ENCODE results near the gene SYT5. TPM values are rescaled to one million over a fixed set of nuclear protein-coding genes. Genes with fewer than 3 reads are reported as not detected.

SYT5 gene
- total and polyA plus RNA-seq, 2 donors (not counting 3 experiments of a cell fraction or from before 2014, with no cell fraction given), result 0.42 TPM; not detected in 1

- no peaks in the 10 kb centered on the region for H3K4me1 ChIP-seq (ENCODE audit: control insufficient read depth, extremely low read depth, insufficient read depth, low read length)
- TF ChIP-seq JUN (IDR thresholded peaks at IDR 0.05; ENCODE audit: borderline replicate concordance, insufficient read depth, insufficient read length, low read depth) (no peak), MAX (IDR thresholded peaks at IDR 0.05; ENCODE audit: insufficient read depth, insufficient read length) (no peak), POLR2A (IDR thresholded peaks at IDR 0.05; ENCODE audit: low read depth, low read length) (no peak), POLR2AphosphoS5 (IDR thresholded peaks at IDR 0.05; ENCODE audit: insufficient read depth, low read depth, low read length) (no peak), EZH2 (IDR thresholded peaks at IDR 0.05; ENCODE audit: borderline replicate concordance, low read depth, low read length, severe bottlenecking) (no peak), MYC (IDR thresholded peaks at IDR 0.05; ENCODE audit: low read depth, low read length) (no peak), CTCF (IDR thresholded peaks at IDR 0.05; ENCODE audit: extremely low read depth in 1 of 2, insufficient read depth in 1 of 2, low read depth in 1 of 2, low read length in 2 of 2) (no peak), FOS (IDR thresholded peaks at IDR 0.05; ENCODE audit: borderline replicate concordance, insufficient read depth, low read length) (no peak), GATA2 (IDR thresholded peaks at IDR 0.05; ENCODE audit: insufficient read depth, insufficient read length, low read depth, low read length) (no peak)
- no peak overlapping the region for H3K4me2 ChIP-seq (ENCODE audit: insufficient read depth, low read length)
- H3K9ac ChIP-seq (replicated peaks; ENCODE audit: extremely low read depth, insufficient read depth, low read length), result no peak overlapping the region
- dilution Hi-C loops (cut with MboI; ENCODE audit: extremely low pct_ligation_motif_present, low sequenced_read_pairs), result no loop called here
- CTCF ChIA-PET, result no interaction called here
- no peak overlapping the region for H3K27ac ChIP-seq (ENCODE audit: insufficient read depth, low read depth, low read length)
- no peaks in the 10 kb centered on the region for H4K20me1 ChIP-seq (replicated peaks; ENCODE audit: control insufficient read depth, extremely low read depth, insufficient read depth, low read length)
- no peaks in the 10 kb centered on the region for H3K79me2 ChIP-seq (ENCODE audit: control insufficient read depth, insufficient read depth, low read length)
- no TSS peak for BruUV-seq (replicated peaks)
- no peaks in the 10 kb centered on the region for H3K9me1 ChIP-seq (replicated peaks; ENCODE audit: control insufficient read depth, extremely low read depth, insufficient read depth, low read length)
- no peak overlapping the region for H2AFZ ChIP-seq (ENCODE audit: low read depth, low read length)
- intact Hi-C loops (cut with micrococcal nuclease), result no loop called here
- FAIRE-seq (no peak), DNase-seq (ENCODE audit: low read depth, low spot score) (no peak)
- no peaks in the 10 kb centered on the region for H3K9me3 ChIP-seq (replicated peaks; ENCODE audit: control insufficient read depth, insufficient read depth, low read length)
- POLR2A ChIA-PET, result no interaction called here
- H3K27me3 ChIP-seq (ENCODE audit: control insufficient read depth in 2 of 2, insufficient read depth in 2 of 2, low read length in 2 of 2), result no peaks in the 10 kb centered on the region
- peaks cover 0 to 11% of the 10 kb centered on the region in 2 experiments for H3K36me3 ChIP-seq (ENCODE audit: control insufficient read depth in 2 of 2, extremely low read depth in 1 of 2, insufficient read depth in 2 of 2, low read length in 2 of 2)
- H3K4me3 ChIP-seq (replicated peaks in 1 of 3; ENCODE audit: insufficient read depth in 1 of 3, low read depth in 1 of 3, low read length in 3 of 3), result no peak overlapping the region
Measured at GRCh38 chr19:55224038-55224665, 44.1 kb upstream of the SYT5 start.

All from endothelial cell of umbilical vein (primary cell).